ENCODE measurements around the gene LRBA. TPM values are rescaled to one million over a fixed set of nuclear protein-coding genes. Genes with fewer than 3 reads are reported as not detected.

LRBA gene
- polyA plus RNA-seq, 1 of the 3 experiments (the other 2 are of a cell fraction) = 11.4 TPM

DNA sequence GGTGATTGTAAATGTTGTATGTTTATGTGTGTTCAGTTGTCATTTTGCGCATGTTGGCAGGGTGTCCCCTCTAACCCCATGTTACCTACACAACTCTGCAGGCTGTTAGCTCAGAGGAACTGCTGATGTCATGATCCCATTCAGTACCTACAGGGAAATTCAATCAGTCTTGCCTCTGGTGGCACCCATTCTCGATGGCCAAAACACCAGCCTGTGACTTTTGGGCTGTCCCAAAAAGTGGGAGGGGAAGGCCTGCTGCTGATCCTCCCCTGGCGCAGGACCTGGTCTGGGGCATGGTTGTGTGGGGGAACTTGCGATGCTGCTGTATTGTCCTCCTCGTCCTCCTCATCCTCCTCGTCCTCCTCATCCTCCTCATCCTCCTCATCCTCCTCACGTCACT, 762.3 kb downstream of the LRBA start (continued):
- TF ChIP-seq, protein P1, sequence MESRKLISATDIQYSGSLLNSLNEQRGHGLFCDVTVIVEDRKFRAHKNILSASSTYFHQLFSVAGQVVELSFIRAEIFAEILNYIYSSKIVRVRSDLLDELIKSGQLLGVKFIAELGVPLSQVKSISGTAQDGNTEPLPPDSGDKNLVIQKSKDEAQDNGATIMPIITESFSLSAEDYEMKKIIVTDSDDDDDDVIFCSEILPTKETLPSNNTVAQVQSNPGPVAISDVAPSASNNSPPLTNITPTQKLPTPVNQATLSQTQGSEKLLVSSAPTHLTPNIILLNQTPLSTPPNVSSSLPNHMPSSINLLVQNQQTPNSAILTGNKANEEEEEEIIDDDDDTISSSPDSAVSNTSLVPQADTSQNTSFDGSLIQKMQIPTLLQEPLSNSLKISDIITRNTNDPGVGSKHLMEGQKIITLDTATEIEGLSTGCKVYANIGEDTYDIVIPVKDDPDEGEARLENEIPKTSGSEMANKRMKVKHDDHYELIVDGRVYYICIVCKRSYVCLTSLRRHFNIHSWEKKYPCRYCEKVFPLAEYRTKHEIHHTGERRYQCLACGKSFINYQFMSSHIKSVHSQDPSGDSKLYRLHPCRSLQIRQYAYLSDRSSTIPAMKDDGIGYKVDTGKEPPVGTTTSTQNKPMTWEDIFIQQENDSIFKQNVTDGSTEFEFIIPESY (IDR thresholded peaks at IDR 0.05; ENCODE audit: borderline replicate concordance, low read depth) = no peak
- TF ChIP-seq JUND (IDR thresholded peaks at IDR 0.05) (no peak), FOXJ3 (CRISPR knock-in tag; IDR thresholded peaks at IDR 0.05) (no peak), POLR2AphosphoS5 (IDR thresholded peaks at IDR 0.05; ENCODE audit: low read depth, low read length) (no peak), SIN3A (IDR thresholded peaks at IDR 0.05; ENCODE audit: borderline replicate concordance, low read depth, low read length) (no peak), RAD21 (IDR thresholded peaks at IDR 0.05; ENCODE audit: low read length) (no peak), YY1 (IDR thresholded peaks at IDR 0.05; ENCODE audit: low read depth) (no peak), RCOR1 (IDR thresholded peaks at IDR 0.05; ENCODE audit: low read length) (no peak), TEAD4 (IDR thresholded peaks at IDR 0.05; ENCODE audit: borderline replicate concordance, insufficient read depth) (no peak)
- TF ChIP-seq, protein P2, sequence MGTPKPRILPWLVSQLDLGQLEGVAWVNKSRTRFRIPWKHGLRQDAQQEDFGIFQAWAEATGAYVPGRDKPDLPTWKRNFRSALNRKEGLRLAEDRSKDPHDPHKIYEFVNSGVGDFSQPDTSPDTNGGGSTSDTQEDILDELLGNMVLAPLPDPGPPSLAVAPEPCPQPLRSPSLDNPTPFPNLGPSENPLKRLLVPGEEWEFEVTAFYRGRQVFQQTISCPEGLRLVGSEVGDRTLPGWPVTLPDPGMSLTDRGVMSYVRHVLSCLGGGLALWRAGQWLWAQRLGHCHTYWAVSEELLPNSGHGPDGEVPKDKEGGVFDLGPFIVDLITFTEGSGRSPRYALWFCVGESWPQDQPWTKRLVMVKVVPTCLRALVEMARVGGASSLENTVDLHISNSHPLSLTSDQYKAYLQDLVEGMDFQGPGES (IDR thresholded peaks at IDR 0.05; ENCODE audit: low read depth, low read length) = no peak
- TF ChIP-seq, protein P3, sequence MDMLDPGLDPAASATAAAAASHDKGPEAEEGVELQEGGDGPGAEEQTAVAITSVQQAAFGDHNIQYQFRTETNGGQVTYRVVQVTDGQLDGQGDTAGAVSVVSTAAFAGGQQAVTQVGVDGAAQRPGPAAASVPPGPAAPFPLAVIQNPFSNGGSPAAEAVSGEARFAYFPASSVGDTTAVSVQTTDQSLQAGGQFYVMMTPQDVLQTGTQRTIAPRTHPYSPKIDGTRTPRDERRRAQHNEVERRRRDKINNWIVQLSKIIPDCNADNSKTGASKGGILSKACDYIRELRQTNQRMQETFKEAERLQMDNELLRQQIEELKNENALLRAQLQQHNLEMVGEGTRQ (IDR thresholded peaks at IDR 0.05; ENCODE audit: borderline replicate concordance, low read depth, low read length) = no peak

DNA sequence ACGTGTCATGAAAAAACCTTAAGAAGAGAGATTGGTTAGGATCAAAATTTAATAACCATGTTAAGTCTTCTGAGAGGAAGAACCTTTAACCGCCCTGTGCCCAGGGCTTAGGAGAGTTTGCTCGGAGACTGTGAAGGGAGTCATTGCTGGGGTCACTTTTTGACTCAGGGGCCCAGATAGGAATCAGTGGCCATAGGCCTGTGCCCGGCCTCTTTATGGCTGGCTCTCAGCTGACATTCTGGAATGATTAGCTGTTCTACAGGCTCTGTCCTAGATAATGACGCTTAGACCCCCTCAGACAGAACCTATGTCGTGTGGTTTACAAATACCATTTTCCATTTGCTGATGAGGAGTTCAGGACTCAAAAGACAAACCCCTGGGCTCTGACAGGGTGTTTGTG, 762.8 kb downstream of the LRBA start:
- TF ChIP-seq, protein P4, sequence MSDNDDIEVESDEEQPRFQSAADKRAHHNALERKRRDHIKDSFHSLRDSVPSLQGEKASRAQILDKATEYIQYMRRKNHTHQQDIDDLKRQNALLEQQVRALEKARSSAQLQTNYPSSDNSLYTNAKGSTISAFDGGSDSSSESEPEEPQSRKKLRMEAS (IDR thresholded peaks at IDR 0.05; ENCODE audit: low read depth) = no peak
- TF ChIP-seq, protein P5, sequence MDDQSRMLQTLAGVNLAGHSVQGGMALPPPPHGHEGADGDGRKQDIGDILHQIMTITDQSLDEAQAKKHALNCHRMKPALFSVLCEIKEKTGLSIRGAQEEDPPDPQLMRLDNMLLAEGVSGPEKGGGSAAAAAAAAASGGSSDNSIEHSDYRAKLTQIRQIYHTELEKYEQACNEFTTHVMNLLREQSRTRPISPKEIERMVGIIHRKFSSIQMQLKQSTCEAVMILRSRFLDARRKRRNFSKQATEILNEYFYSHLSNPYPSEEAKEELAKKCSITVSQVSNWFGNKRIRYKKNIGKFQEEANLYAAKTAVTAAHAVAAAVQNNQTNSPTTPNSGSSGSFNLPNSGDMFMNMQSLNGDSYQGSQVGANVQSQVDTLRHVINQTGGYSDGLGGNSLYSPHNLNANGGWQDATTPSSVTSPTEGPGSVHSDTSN (IDR thresholded peaks at IDR 0.05) = no peak
- no peak for TF ChIP-seq YY1 (IDR thresholded peaks at IDR 0.05; ENCODE audit: low read depth)
- TF ChIP-seq CHD2 (IDR thresholded peaks at IDR 0.05; ENCODE audit: low read length, partially characterized antibody) = no peak
- TF ChIP-seq, protein P2 (IDR thresholded peaks at IDR 0.05; ENCODE audit: low read depth, low read length) = no peak
- no peak for TF ChIP-seq RCOR1 (IDR thresholded peaks at IDR 0.05; ENCODE audit: low read length)
- TF ChIP-seq, protein P3 (IDR thresholded peaks at IDR 0.05; ENCODE audit: borderline replicate concordance, low read depth, low read length) = no peak
- TF ChIP-seq, protein P1 (IDR thresholded peaks at IDR 0.05; ENCODE audit: borderline replicate concordance, low read depth) = no peak
- no peak for TF ChIP-seq FOSL2 (IDR thresholded peaks at IDR 0.05; ENCODE audit: borderline replicate concordance, low read depth)
- TF ChIP-seq NFIC (IDR thresholded peaks at IDR 0.05; ENCODE audit: borderline replicate concordance) = no peak
- TF ChIP-seq SIN3A (IDR thresholded peaks at IDR 0.05; ENCODE audit: borderline replicate concordance, low read depth, low read length) = no peak
- TF ChIP-seq FOXJ3 (CRISPR knock-in tag; IDR thresholded peaks at IDR 0.05) = no peak
- TF ChIP-seq TEAD4 (IDR thresholded peaks at IDR 0.05; ENCODE audit: borderline replicate concordance, insufficient read depth) = no peak
- H4K20me1 ChIP-seq (ENCODE audit: insufficient read depth) = no peaks in the 10 kb centered on the region
- peaks cover 48 to 68% of the 10 kb centered on the region in 2 experiments for H3K36me3 ChIP-seq (replicated peaks in 1 of 2; ENCODE audit: control insufficient read depth in 1 of 2, insufficient read depth in 2 of 2, low read length in 1 of 2)
- no peak overlapping the region for H3K4me2 ChIP-seq
- H2AFZ ChIP-seq (ENCODE audit: low read depth) = no peak overlapping the region
- POLR2A ChIA-PET = no interaction called here
- DNase-seq = no peak
- H3K9me2 ChIP-seq = no peaks in the 10 kb centered on the region
- H3K9ac ChIP-seq = no peak overlapping the region
- H3K27ac ChIP-seq (ENCODE audit: low read depth in 2 of 2, low read length in 1 of 2) = no peak overlapping the region; a peak in 1 of 4 replicates
- H3K9me3 ChIP-seq = no peaks in the 10 kb centered on the region
- no peaks in the 10 kb centered on the region for H3K79me2 ChIP-seq (ENCODE audit: insufficient read depth)
- no peaks in the 10 kb centered on the region for H3K27me3 ChIP-seq (ENCODE audit: insufficient read depth)
- WGBS (ENCODE audit: low lambda C conversion rate) = 85% methylated on average over 4 of the region's 6 CpGs
- peaks cover 29% of the 10 kb centered on the region for H3F3A ChIP-seq (replicated peaks; ENCODE audit: insufficient read depth)
- H3K4me3 ChIP-seq (ENCODE audit: low read depth in 2 of 2, low read length in 1 of 2) = no peak overlapping the region
- H3K4me1 ChIP-seq (ENCODE audit: control insufficient read depth in 1 of 2, insufficient read depth in 2 of 2, low read depth in 1 of 2, low read length in 1 of 2) = no peaks in the 10 kb centered on the region; a peak in 1 of 4 replicates
- CTCF ChIA-PET = interaction anchor here (0.9 to 6.2 kb wide), 3 partner anchors 10 to 271 kb away, joined by 3 to 31 read pairs (median 3); no protein-coding TSS in a partner anchor

All from SK-N-SH (cell line).